Measurements from ENCODE around the gene SLC41A3. TPM values are rescaled to one million over a fixed set of nuclear protein-coding genes. Genes with fewer than 3 reads are reported as not detected.
"Not testable (repeated sequence)": the region's sequence is repeated elsewhere in the genome, so short reads cannot be mapped to it uniquely, and the experiment has no call there.

Gene SLC41A3
- total RNA-seq, 1 donor from 2014 or later, result 20.6 TPM

- intact Hi-C loops (cut with micrococcal nuclease), result loop anchor here (1.0 to 10.0 kb wide), 7 partner anchors 94 to 1588 kb away; partner anchors contain the start of genes ABTB1, MCM2, OSBPL11 and TPRA1
These were observed 850 bp upstream of the SLC41A3 start for GRCh38 chr3:126084768-126085180.

- intact Hi-C loops (cut with micrococcal nuclease), result loop anchor here (2.0 to 10.0 kb wide), 5 partner anchors 111 to 1589 kb away; partner anchors contain the start of genes ABTB1, KLF15, MCM2 and TPRA1
These were observed 412 bp downstream of the SLC41A3 start for GRCh38 chr3:126083511-126083912.

- intact Hi-C loops (cut with micrococcal nuclease), result loop anchor here (2.0 to 10.0 kb wide), 5 partner anchors 111 to 1589 kb away; partner anchors contain the start of genes ABTB1, KLF15, MCM2 and TPRA1
These were observed 832 bp downstream of the SLC41A3 start for GRCh38 chr3:126083138-126083445.

- intact Hi-C loops (cut with micrococcal nuclease), result loop anchor here (2.0 to 10.0 kb wide), 5 partner anchors 110 to 1590 kb away; partner anchors contain the start of genes ABTB1, KLF15, MCM2 and TPRA1
These were observed 1.4 kb downstream of the SLC41A3 start for GRCh38 chr3:126082362-126083137.

GRCh38 chr3:126081618-126082361 is 2.1 kb downstream of the SLC41A3 start:
- intact Hi-C loops (cut with micrococcal nuclease), result loop anchor here (2.0 to 10.0 kb wide), 5 partner anchors 109 to 1591 kb away; partner anchors contain the start of genes ABTB1, KLF15, MCM2 and TPRA1

- intact Hi-C loops (cut with micrococcal nuclease), result loop anchor here (5.0 to 10.0 kb wide), 4 partner anchors 109 to 1591 kb away; partner anchors contain the start of genes ABTB1, MCM2, TPRA1 and ZXDC
These were observed 3.0 kb downstream of the SLC41A3 start for GRCh38 chr3:126080970-126081369.

GRCh38 chr3:126078866-126079265 is 5.1 kb downstream of the SLC41A3 start:
- intact Hi-C loops (cut with micrococcal nuclease), result no loop called here

- intact Hi-C loops (cut with micrococcal nuclease), result no loop called here
These were observed 6.2 kb downstream of the SLC41A3 start for GRCh38 chr3:126077754-126078153.

- intact Hi-C loops (cut with micrococcal nuclease), result no loop called here
These were observed 7.8 kb downstream of the SLC41A3 start for GRCh38 chr3:126076140-126076539.

GRCh38 chr3:126070146-126070545 is 13.8 kb downstream of the SLC41A3 start:
- intact Hi-C loops (cut with micrococcal nuclease), result no loop called here

- intact Hi-C loops (cut with micrococcal nuclease), result no loop called here
These were observed 16.0 kb downstream of the SLC41A3 start for GRCh38 chr3:126067959-126068358.

GRCh38 chr3:126066676-126067075 is 17.2 kb downstream of the SLC41A3 start:
- intact Hi-C loops (cut with micrococcal nuclease), result not testable (repeated sequence)

GRCh38 chr3:126065876-126066275 is 18.0 kb downstream of the SLC41A3 start:
- intact Hi-C loops (cut with micrococcal nuclease), result no loop called here

GRCh38 chr3:126064627-126065258 is 19.2 kb downstream of the SLC41A3 start:
- intact Hi-C loops (cut with micrococcal nuclease), result no loop called here

GRCh38 chr3:126063358-126063965 is 20.5 kb downstream of the SLC41A3 start:
- intact Hi-C loops (cut with micrococcal nuclease), result no loop called here

GRCh38 chr3:126061301-126062032 is 22.5 kb downstream of the SLC41A3 start:
- intact Hi-C loops (cut with micrococcal nuclease), result no loop called here

- intact Hi-C loops (cut with micrococcal nuclease), result no loop called here
These were observed 23.2 kb downstream of the SLC41A3 start for GRCh38 chr3:126060613-126061145.

GRCh38 chr3:126058666-126059065 is 25.3 kb downstream of the SLC41A3 start:
- intact Hi-C loops (cut with micrococcal nuclease), result no loop called here

- intact Hi-C loops (cut with micrococcal nuclease), result no loop called here
These were observed 26.0 kb downstream of the SLC41A3 start for GRCh38 chr3:126057936-126058335.

- intact Hi-C loops (cut with micrococcal nuclease), result no loop called here
These were observed 26.5 kb downstream of the SLC41A3 start for GRCh38 chr3:126057501-126057819.

Measured in T-helper 2 cell treated with Interferon-gamma antibody and Interleukin-4, amounts not matched to agents 100 ng/mL and 5 ng/mL, for 36 hours (primary cell).